Fibroblast of skin of right quadriceps (primary cell): ENCODE measurements around the gene CUX1.
"Not testable (repeated sequence)": the region's sequence is repeated elsewhere in the genome, so short reads cannot be mapped to it uniquely, and the experiment has no call there.

Experiments
- DNase-seq: peaks from one replicate; pipeline ENCODE4 v3.0.0-alpha.2; 2013

The CUX1 gene

GRCh38 chr7:102223184-102223583, 405.8 kb downstream of the CUX1 start:
- DNase-seq, result no peak

GRCh38 chr7:102225025-102225424, 407.6 kb downstream of the CUX1 start:
- no peak for DNase-seq

- no peak for DNase-seq
Measured at GRCh38 chr7:102227371-102227770, 409.9 kb downstream of the CUX1 start.

GRCh38 chr7:102228935-102229334, 411.5 kb downstream of the CUX1 start:
- DNase-seq, result no peak

GRCh38 chr7:102230162-102230561, 412.7 kb downstream of the CUX1 start:
- DNase-seq, result not testable (repeated sequence)

GRCh38 chr7:102230593-102230992, 413.2 kb downstream of the CUX1 start:
- DNase-seq, result peak; percentile 57

- DNase-seq, result no peak
Measured at GRCh38 chr7:102232611-102233286, 415.3 kb downstream of the CUX1 start.

GRCh38 chr7:102234131-102234530, 416.7 kb downstream of the CUX1 start:
- no peak for DNase-seq

GRCh38 chr7:102234801-102235550, 417.6 kb downstream of the CUX1 start:
- DNase-seq, result no peak

- no peak for DNase-seq
Measured at GRCh38 chr7:102236102-102236501, 418.7 kb downstream of the CUX1 start.

- DNase-seq, result peak; percentile 62
Measured at GRCh38 chr7:102236592-102237287, 419.3 kb downstream of the CUX1 start.

GRCh38 chr7:102239206-102239820, 421.9 kb downstream of the CUX1 start:
- DNase-seq, result no peak

GRCh38 chr7:102241431-102241830, 424.0 kb downstream of the CUX1 start:
- DNase-seq, result no peak

GRCh38 chr7:102244601-102245000, 427.2 kb downstream of the CUX1 start:
- no peak for DNase-seq

GRCh38 chr7:102248081-102248455, 430.6 kb downstream of the CUX1 start:
- no peak for DNase-seq

- DNase-seq, result no peak
Measured at GRCh38 chr7:102248456-102249395, 431.3 kb downstream of the CUX1 start.

- no peak for DNase-seq
Measured at GRCh38 chr7:102251531-102252365, 434.3 kb downstream of the CUX1 start.

- DNase-seq, result no peak
Measured at GRCh38 chr7:102252366-102252982, 435.0 kb downstream of the CUX1 start.

- no peak for DNase-seq
Measured at GRCh38 chr7:102253066-102253972, 435.9 kb downstream of the CUX1 start.

- DNase-seq, result no peak
Measured at GRCh38 chr7:102253973-102254370, 436.5 kb downstream of the CUX1 start.
